Endothelial cell of umbilical vein (primary cell): Measurements from ENCODE around the gene SLC38A9. TPM values are rescaled to one million over a fixed set of nuclear protein-coding genes. Genes with fewer than 3 reads are reported as not detected.

ENCODE experiments used
- BruUV-seq: library from RNA; stranded (reverse); fragments of 400-500 nt; replicated peaks from 2 replicates; lab custom pipeline; 2021; lab: Mats Ljungman, UMichigan
- CTCF ChIA-PET: fragments of 300-600, 350-600 bp; sonication (Branson Sonifier 250); formaldehyde crosslinking; loops from one replicate; lab custom pipeline; 2021; ENCODE audit warnings: antibody characterized with exemption, inconsistent platforms; lab: Charles Lee
- POLR2A ChIA-PET: fragments of 300-600, 350-600 bp; sonication (Branson Sonifier 250); formaldehyde crosslinking; loops from one replicate; lab custom pipeline; 2021; ENCODE audit warnings: antibody characterized with exemption, inconsistent platforms; lab: Charles Lee
- DNase-seq: peaks from one replicate; pipeline ENCODE4 v3.0.0-alpha.2; 2011; ENCODE audit warnings: low read depth, low spot score
- FAIRE-seq: peaks from 2 replicates; lab custom pipeline; 2011; peaks lifted over from hg19 to GRCh38; lab: Jason Lieb, UNC
- H2AFZ ChIP-seq: 2 replicates; pipeline ENCODE4 v1.6.0; 2012; ENCODE audit warnings: low read depth, low read length, control low read depth, inconsistent platforms
- H3K27ac ChIP-seq: 2 replicates; pipeline ENCODE4 v1.5.1; 2011; ENCODE audit warnings: low read depth, mild to moderate bottlenecking, control low read depth, low read length, moderate library complexity; ENCODE audit not compliant: insufficient read depth
- H3K27me3 ChIP-seq, 2 experiments: 2 replicates each; pipeline versions ENCODE4 v1.6.0 to v1.6.1; 2011; ENCODE audit warnings: low read length in 2 of 2, mixed read lengths in 1 of 2; ENCODE audit not compliant: control insufficient read depth in 2 of 2, insufficient read depth in 2 of 2
- H3K36me3 ChIP-seq, 2 experiments: 2 replicates in 1 of 2; 3 replicates in 1 of 2; pipeline ENCODE4 v1.5.1; 2011; ENCODE audit warnings: low read length in 2 of 2, mild to moderate bottlenecking in 1 of 2, moderate library complexity in 1 of 2; ENCODE audit not compliant: control insufficient read depth in 2 of 2, insufficient read depth in 2 of 2; ENCODE audit errors: extremely low read depth in 1 of 2
- H3K4me1 ChIP-seq: 3 replicates; pipeline ENCODE4 v1.5.1; 2011; ENCODE audit warnings: mild to moderate bottlenecking, low read length; ENCODE audit not compliant: control insufficient read depth, insufficient read depth; ENCODE audit errors: extremely low read depth
- H3K4me2 ChIP-seq: 2 replicates; pipeline ENCODE4 v1.6.1; 2011; ENCODE audit warnings: low read length, control low read depth, mixed read lengths; ENCODE audit not compliant: insufficient read depth
- H3K4me3 ChIP-seq, 3 experiments: fragments of 200-600 bp in 1 of 3; sonication (generic), shearing (Covaris generic) in 1 of 3; replicated peaks in 1 of 3; 2 replicates each; pipeline ENCODE4 v1.5.1; 2011 to 2016; ENCODE audit warnings: control low read depth in 3 of 3, low read length in 3 of 3, mild to moderate bottlenecking in 2 of 3, inconsistent platforms in 1 of 3, low read depth in 1 of 3, moderate library complexity in 1 of 3; ENCODE audit not compliant: insufficient read depth in 1 of 3
- H3K79me2 ChIP-seq: 2 replicates; pipeline ENCODE4 v1.6.0; 2012; ENCODE audit warnings: low read length, inconsistent platforms; ENCODE audit not compliant: control insufficient read depth, insufficient read depth
- H3K9ac ChIP-seq: replicated peaks from 2 replicates; pipeline ENCODE3; 2011; ENCODE audit warnings: low read length, control low read depth; ENCODE audit not compliant: insufficient read depth; ENCODE audit errors: extremely low read depth
- H3K9me1 ChIP-seq: replicated peaks from 3 replicates; pipeline ENCODE4 v1.6.0; 2011; ENCODE audit warnings: mild to moderate bottlenecking, low read length; ENCODE audit not compliant: control insufficient read depth, insufficient read depth; ENCODE audit errors: extremely low read depth
- H3K9me3 ChIP-seq: replicated peaks from 2 replicates; pipeline ENCODE4 v1.5.1; 2012; ENCODE audit warnings: low read length, inconsistent platforms; ENCODE audit not compliant: control insufficient read depth, insufficient read depth
- H4K20me1 ChIP-seq: replicated peaks from 2 replicates; pipeline ENCODE3; 2011; ENCODE audit warnings: mild to moderate bottlenecking, low read length; ENCODE audit not compliant: control insufficient read depth, insufficient read depth; ENCODE audit errors: extremely low read depth
- EZH2 ChIP-seq: IDR thresholded peaks from 2 replicates; pipeline ENCODE4 v1.6.1; 2012; ENCODE audit warnings: borderline replicate concordance, low read depth, mild to moderate bottlenecking, moderate library complexity, low read length, inconsistent platforms; ENCODE audit not compliant: severe bottlenecking
- FOS ChIP-seq: IDR thresholded peaks from 2 replicates; pipeline ENCODE4 v1.6.1; 2011; ENCODE audit warnings: mild to moderate bottlenecking, low read length, moderate library complexity, borderline replicate concordance; ENCODE audit not compliant: insufficient read depth
- GATA2 ChIP-seq: IDR thresholded peaks from 2 replicates; pipeline ENCODE4 v1.7.0; 2011; ENCODE audit warnings: low read depth, mild to moderate bottlenecking, moderate library complexity, mixed read lengths, low read length; ENCODE audit not compliant: insufficient read length, insufficient read depth
- JUN ChIP-seq: IDR thresholded peaks from 2 replicates; pipeline ENCODE4 v1.6.1; 2011; ENCODE audit warnings: borderline replicate concordance, low read depth; ENCODE audit not compliant: insufficient read length, insufficient read depth
- MYC ChIP-seq: IDR thresholded peaks from one replicate; pipeline ENCODE4 v1.6.1; 2011; ENCODE audit warnings: mild to moderate bottlenecking, low read depth, low read length
- POLR2A ChIP-seq: IDR thresholded peaks from 2 replicates; pipeline ENCODE4 v1.6.1; 2012; ENCODE audit warnings: low read depth, mild to moderate bottlenecking, control low read depth, low read length
- POLR2AphosphoS5 ChIP-seq: IDR thresholded peaks from 2 replicates; pipeline ENCODE4 v1.6.1; 2012; ENCODE audit warnings: low read depth, mild to moderate bottlenecking, control low read depth, low read length, moderate library complexity; ENCODE audit not compliant: insufficient read depth
- dilution Hi-C: fragments of 300-500 bp; cut with MboI; formaldehyde crosslinking; loops from one replicate; pipeline ENCODE4 v1.15.0; 2019; ENCODE audit warnings: low sequenced_read_pairs; ENCODE audit not compliant: extremely low pct_ligation_motif_present
- intact Hi-C: fragments of 100-400 bp; cut with micrococcal nuclease; formaldehyde crosslinking; loops from one replicate; pipeline ENCODE4 v1.10.0; 2022
- polyA plus RNA-seq, 4 experiments: library from polyadenylated mRNA; depleted of rRNA in 3 of 4; stranded (reverse) in 3 of 4; unstranded in 1 of 4; fragments of >200 nt; gene quantifications; 2 replicates each; pipeline versions ENCODE4 v1.2.1 to v1.2.3, GENCODE V29; 2011 to 2012; ENCODE audit warnings: missing spikeins in 1 of 4
- total RNA-seq: library from RNA; stranded (reverse); gene quantifications from 2 replicates; pipeline ENCODE4 v1.2.3, GENCODE V29; 2021
- TF ChIP-seq, protein P1 (sequence below): IDR thresholded peaks from 2 replicates; pipeline ENCODE4 v1.6.1; 2011; ENCODE audit not compliant: insufficient read depth, insufficient read length
- TF ChIP-seq, protein P2 (sequence below), 2 donors: IDR thresholded peaks; 1 replicate in 1 of 2; 2 replicates in 1 of 2; pipeline ENCODE4 v1.5.1; 2011; ENCODE audit warnings: low read length in 2 of 2, mild to moderate bottlenecking in 2 of 2, moderate library complexity in 2 of 2, control low read depth in 1 of 2, inconsistent platforms in 1 of 2, low read depth in 1 of 2; ENCODE audit not compliant: insufficient read depth in 1 of 2; ENCODE audit errors: extremely low read depth in 1 of 2

Gene SLC38A9
- total and polyA plus RNA-seq, 2 donors (not counting 3 experiments of a cell fraction or from before 2014, with no cell fraction given) = 14.1 to 24.9 TPM

GRCh38 chr5:55750499-55750898 lies 38.4 kb upstream of the SLC38A9 start:
- H4K20me1 ChIP-seq = no peaks in the 10 kb centered on the region
- DNase-seq = no peak
- TF ChIP-seq POLR2A = no peak
- TF ChIP-seq FOS = no peak
- TF ChIP-seq JUN = no peak
- TF ChIP-seq GATA2 = no peak
- TF ChIP-seq, protein P1, sequence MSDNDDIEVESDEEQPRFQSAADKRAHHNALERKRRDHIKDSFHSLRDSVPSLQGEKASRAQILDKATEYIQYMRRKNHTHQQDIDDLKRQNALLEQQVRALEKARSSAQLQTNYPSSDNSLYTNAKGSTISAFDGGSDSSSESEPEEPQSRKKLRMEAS = no peak
- TF ChIP-seq, protein P2, sequence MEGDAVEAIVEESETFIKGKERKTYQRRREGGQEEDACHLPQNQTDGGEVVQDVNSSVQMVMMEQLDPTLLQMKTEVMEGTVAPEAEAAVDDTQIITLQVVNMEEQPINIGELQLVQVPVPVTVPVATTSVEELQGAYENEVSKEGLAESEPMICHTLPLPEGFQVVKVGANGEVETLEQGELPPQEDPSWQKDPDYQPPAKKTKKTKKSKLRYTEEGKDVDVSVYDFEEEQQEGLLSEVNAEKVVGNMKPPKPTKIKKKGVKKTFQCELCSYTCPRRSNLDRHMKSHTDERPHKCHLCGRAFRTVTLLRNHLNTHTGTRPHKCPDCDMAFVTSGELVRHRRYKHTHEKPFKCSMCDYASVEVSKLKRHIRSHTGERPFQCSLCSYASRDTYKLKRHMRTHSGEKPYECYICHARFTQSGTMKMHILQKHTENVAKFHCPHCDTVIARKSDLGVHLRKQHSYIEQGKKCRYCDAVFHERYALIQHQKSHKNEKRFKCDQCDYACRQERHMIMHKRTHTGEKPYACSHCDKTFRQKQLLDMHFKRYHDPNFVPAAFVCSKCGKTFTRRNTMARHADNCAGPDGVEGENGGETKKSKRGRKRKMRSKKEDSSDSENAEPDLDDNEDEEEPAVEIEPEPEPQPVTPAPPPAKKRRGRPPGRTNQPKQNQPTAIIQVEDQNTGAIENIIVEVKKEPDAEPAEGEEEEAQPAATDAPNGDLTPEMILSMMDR (IDR thresholded peaks at IDR 0.05; ENCODE audit: extremely low read depth in 1 of 2, insufficient read depth in 1 of 2, low read depth in 1 of 2, low read length in 2 of 2) = no peak
- no peak for TF ChIP-seq EZH2
- no peak for TF ChIP-seq POLR2AphosphoS5
- TF ChIP-seq MYC = no peak
- no peak for FAIRE-seq
- H3K4me3 ChIP-seq = no peak overlapping the region
- intact Hi-C loops (no loop called here), dilution Hi-C loops (no loop called here)
- H3K4me2 ChIP-seq = no peak overlapping the region
- no peaks in the 10 kb centered on the region for H3K79me2 ChIP-seq
- BruUV-seq = no TSS peak
- H3K4me1 ChIP-seq = no peaks in the 10 kb centered on the region
- H3K9me1 ChIP-seq = no peaks in the 10 kb centered on the region
- no peaks in the 10 kb centered on the region for H3K27me3 ChIP-seq
- CTCF ChIA-PET = interaction anchor here (1.8 kb wide), 1 partner anchor 9 kb away, joined by 6 read pairs; no protein-coding TSS in a partner anchor
- POLR2A ChIA-PET = no interaction called here
- H3K36me3 ChIP-seq = no peaks in the 10 kb centered on the region
- no peak overlapping the region for H2AFZ ChIP-seq
- no peak overlapping the region for H3K9ac ChIP-seq
- H3K27ac ChIP-seq = no peak overlapping the region
- H3K9me3 ChIP-seq = no peaks in the 10 kb centered on the region
